Right cardiac atrium (tissue), 5 donors: ENCODE results near the gene FLT1. TPM values are rescaled to one million over a fixed set of nuclear protein-coding genes. Genes with fewer than 3 reads are reported as not detected.

ENCODE experiments used
- ATAC-seq, 2 donors: fragments of 200-7000 bp; cut with Tn5 transposase; one replicate each; pipeline versions ENCODE4 v1.8.0 to v1.9.1; 2020; ENCODE audit warnings: moderate library complexity in 2 of 2, mild to moderate bottlenecking in 1 of 2
- DNase-seq, 3 donors: peaks; one replicate each; pipeline ENCODE4 v3.0.0-alpha.2; 2020
- H3K27ac ChIP-seq: one replicate; pipeline ENCODE4 v1.5.1; 2013; ENCODE audit warnings: mild to moderate bottlenecking, low read length, control low read depth, moderate library complexity
- H3K27me3 ChIP-seq: one replicate; pipeline ENCODE4 v1.6.1; 2013; ENCODE audit not compliant: control insufficient read depth, insufficient read depth
- H3K4me1 ChIP-seq: one replicate; pipeline ENCODE4 v1.6.1; 2013; ENCODE audit warnings: low read length; ENCODE audit not compliant: control insufficient read depth, insufficient read depth
- H3K4me3 ChIP-seq: one replicate; pipeline ENCODE4 v1.5.1; 2013; ENCODE audit warnings: low read length, control low read depth
- H3K9me3 ChIP-seq: one replicate; pipeline ENCODE4 v1.6.1; 2013; ENCODE audit warnings: low read length; ENCODE audit not compliant: control insufficient read depth
- WGBS: extraction: QIAGEN DNeasy Blood & Tissue Kit; methylation state at CpG from one replicate; pipeline ENCODE4 v1.1.7; 2013; 5-methylcytosine and 5-hydroxymethylcytosine counted together
- intact Hi-C, 4 donors: fragments of 100-400 bp; cut with DNase I; formaldehyde crosslinking; loops; one replicate each; pipeline versions ENCODE4 v1.11.0 to v1.14.0; 2022 to 2023
- polyA plus RNA-seq: library from polyadenylated mRNA; stranded (reverse); fragments of 200-250 nt; gene quantifications from one replicate; pipeline ENCODE4 v1.2.3, GENCODE V29; 2013
- total RNA-seq, 4 donors: library from RNA; stranded (reverse); fragmentation: NEBNext Ultra II Directional; extraction: Animal tissue kit (Norgen Biotek cat#: 25700); gene quantifications; one replicate each; pipeline ENCODE4 v1.2.1, GENCODE V29; 2021
- donor health status: healthy with polysubstance abuse.
- donor health status: DM: no; HTN: yes; CAD: no.
- donor health status: DM: no; HTN: no; CAD: no.
- donor health status: DM: no; HTN: yes; CAD: no; lungs with severe emphysema.
- donor health status: DM: yes; HTN: yes; CAD: no.

The FLT1 gene
- total and polyA plus RNA-seq, 5 donors: 24.9 to 53.4 (median 37.5) TPM

GRCh38 chr13:28327373-28328270, 167.3 kb downstream of the FLT1 start:
- H3K9me3 ChIP-seq: no peaks in the 10 kb centered on the region
- intact Hi-C loops: loop anchor here in 2 of 4 donors (2.0 to 10.0 kb wide), 2 partner anchors 309 to 467 kb away; no protein-coding TSS in a partner anchor
- ATAC-seq: no peak
- no peak overlapping the region for H3K27ac ChIP-seq
- H3K4me1 ChIP-seq: no peaks in the 10 kb centered on the region
- WGBS: 95% methylated on average over 14 of the region's 14 CpGs
- H3K27me3 ChIP-seq: no peaks in the 10 kb centered on the region
- DNase-seq: no peak
- no peak overlapping the region for H3K4me3 ChIP-seq

- Histone ChIP-seq H3K9me3 (no peaks in the 10 kb centered on the region), H3K27me3 (no peaks in the 10 kb centered on the region), H3K27ac (no peak overlapping the region), H3K4me1 (no peaks in the 10 kb centered on the region), H3K4me3 (no peak overlapping the region)
- intact Hi-C loops: loop anchor here in 2 of 4 donors (2.0 to 10.0 kb wide), 2 partner anchors 311 to 469 kb away; no protein-coding TSS in a partner anchor
- DNase-seq: no peak
- 81% methylated on average over 2 of the region's 2 CpGs for WGBS
- no peak for ATAC-seq
Measured at GRCh38 chr13:28326056-28326455, 168.9 kb downstream of the FLT1 start.

DNA sequence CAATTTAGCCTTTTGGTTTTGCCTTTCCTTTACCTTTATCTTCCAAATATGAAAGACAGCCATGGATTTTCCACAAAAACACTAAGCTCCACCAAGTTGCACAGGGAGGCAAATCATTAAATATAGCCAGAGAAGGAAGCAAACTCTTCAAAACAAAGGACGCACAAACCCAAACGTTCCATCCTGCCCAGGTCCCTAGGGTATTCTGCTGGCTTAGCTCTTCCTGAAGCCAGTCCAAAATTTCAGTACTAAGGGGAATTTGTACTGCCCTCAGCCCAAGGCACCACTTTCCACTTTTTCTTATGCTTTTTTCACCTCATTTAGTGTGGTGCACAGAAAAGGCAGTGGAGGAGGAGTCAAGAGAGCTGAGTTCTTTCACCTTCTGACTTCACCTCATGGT, 169.9 kb downstream of the FLT1 start:
- DNase-seq: no peak
- Histone ChIP-seq H3K4me1 (no peaks in the 10 kb centered on the region), H3K27me3 (no peaks in the 10 kb centered on the region), H3K9me3 (no peaks in the 10 kb centered on the region), H3K4me3 (no peak overlapping the region), H3K27ac (no peak overlapping the region)
- intact Hi-C loops: loop anchor here in 3 of 4 donors (2.0 to 10.0 kb wide), 2 partner anchors 312 to 470 kb away; no protein-coding TSS in a partner anchor
- 38% methylated on average over 2 of the region's 2 CpGs for WGBS
- ATAC-seq: peak; percentile 12 to 58

GRCh38 chr13:28324181-28324789, 170.6 kb downstream of the FLT1 start:
- Histone ChIP-seq H3K27me3 (no peaks in the 10 kb centered on the region), H3K9me3 (no peaks in the 10 kb centered on the region), H3K4me3 (no peak overlapping the region), H3K27ac (peak overlapping the region; percentile 26), H3K4me1 (no peaks in the 10 kb centered on the region)
- intact Hi-C loops: loop anchor here (2.0 to 10.0 kb wide), 3 partner anchors 313 to 471 kb away; no protein-coding TSS in a partner anchor
- 29% methylated on average over 4 of the region's 4 CpGs for WGBS
- DNase-seq: peak in 2 of 3 donors; percentile 47 to 69
- ATAC-seq: peak; percentile 77 to 85

- Histone ChIP-seq H3K27me3 (no peaks in the 10 kb centered on the region), H3K4me3 (no peak overlapping the region), H3K9me3 (no peaks in the 10 kb centered on the region), H3K4me1 (no peaks in the 10 kb centered on the region), H3K27ac (no peak overlapping the region)
- WGBS: 59% methylated on average over 11 of the region's 11 CpGs
- no peak for ATAC-seq
- DNase-seq: no peak
- intact Hi-C loops: loop anchor here in 3 of 4 donors (5.0 to 10.0 kb wide), 2 partner anchors 315 to 472 kb away; no protein-coding TSS in a partner anchor
Measured at GRCh38 chr13:28322256-28322905, 172.5 kb downstream of the FLT1 start.

DNA sequence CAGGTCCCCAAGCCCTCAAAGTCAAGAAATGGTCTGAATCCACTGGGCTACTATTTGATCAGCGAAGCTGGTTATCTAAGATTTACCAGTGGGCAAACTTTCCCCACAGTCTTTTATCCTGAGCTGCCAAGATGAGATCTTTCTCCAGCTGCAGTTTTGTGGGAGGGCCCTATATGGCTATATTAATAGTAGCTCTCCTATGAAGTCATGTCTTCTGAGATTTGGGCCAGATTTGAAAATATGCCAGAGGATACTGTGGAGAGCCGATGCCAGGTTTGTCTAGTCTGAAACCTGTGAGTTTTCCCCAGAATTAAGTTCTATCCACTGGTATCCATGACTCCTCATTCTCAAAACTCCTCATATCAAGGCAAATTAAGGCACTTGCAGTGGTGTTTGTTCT, 173.2 kb downstream of the FLT1 start:
- intact Hi-C loops: loop anchor here in 3 of 4 donors (5.0 to 10.0 kb wide), 2 partner anchors 316 to 473 kb away; no protein-coding TSS in a partner anchor
- Histone ChIP-seq H3K9me3 (no peaks in the 10 kb centered on the region), H3K27me3 (no peaks in the 10 kb centered on the region), H3K4me3 (no peak overlapping the region), H3K4me1 (no peaks in the 10 kb centered on the region), H3K27ac (no peak overlapping the region)
- WGBS: 69% methylated on average over 2 of the region's 2 CpGs
- DNase-seq (no peak), ATAC-seq (no peak)

DNA sequence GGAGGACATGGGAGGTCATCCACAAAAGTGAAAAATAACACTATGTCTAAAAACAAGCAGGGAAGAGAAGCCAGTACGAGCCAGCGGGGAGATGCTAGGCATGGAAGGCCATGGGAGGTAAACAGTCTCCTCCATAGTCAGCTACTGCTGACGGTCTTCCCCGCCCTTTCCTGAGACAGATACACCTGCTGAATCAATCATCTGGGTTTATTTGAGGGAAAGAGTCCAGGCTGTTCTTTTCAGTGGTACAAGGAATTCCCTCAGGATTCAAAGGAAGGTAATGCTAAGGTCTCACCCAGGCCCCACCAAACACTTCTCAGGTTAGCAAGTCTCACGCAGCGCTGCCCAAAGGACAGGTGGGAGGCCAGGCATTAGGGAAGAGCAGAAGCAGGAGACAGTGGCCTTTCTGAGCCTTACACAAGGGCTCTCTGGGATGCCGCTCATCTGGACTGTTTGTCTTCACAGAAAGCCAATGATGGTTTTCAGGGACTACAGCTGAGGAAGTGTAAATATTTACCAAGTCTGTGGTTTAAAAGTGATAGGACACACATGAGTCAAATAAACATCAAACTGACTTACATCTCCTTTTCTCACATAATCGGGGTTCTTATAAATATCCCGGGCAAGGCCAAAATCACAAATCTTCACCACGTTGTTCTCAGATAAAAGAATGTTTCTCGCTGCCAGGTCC, 173.9 kb downstream of the FLT1 start:
- intact Hi-C loops: loop anchor here in 3 of 4 donors (5.0 to 10.0 kb wide), 2 partner anchors 316 to 474 kb away; no protein-coding TSS in a partner anchor
- Histone ChIP-seq H3K4me3 (no peak overlapping the region), H3K27me3 (no peaks in the 10 kb centered on the region), H3K4me1 (peaks cover 3% of the 10 kb centered on the region), H3K9me3 (no peaks in the 10 kb centered on the region), H3K27ac (no peak overlapping the region)
- DNase-seq: no peak
- WGBS: 77% methylated on average over 11 of the region's 11 CpGs
- ATAC-seq: no peak

- WGBS: 88% methylated on average over 6 of the region's 6 CpGs
- DNase-seq (no peak), ATAC-seq (no peak)
- H3K9me3 ChIP-seq: no peaks in the 10 kb centered on the region
- intact Hi-C loops: loop anchor here in 3 of 4 donors (5.0 to 10.0 kb wide), 2 partner anchors 317 to 475 kb away; no protein-coding TSS in a partner anchor
- no peak overlapping the region for H3K27ac ChIP-seq
- peaks cover 3% of the 10 kb centered on the region for H3K4me1 ChIP-seq
- no peaks in the 10 kb centered on the region for H3K27me3 ChIP-seq
- no peak overlapping the region for H3K4me3 ChIP-seq
Measured at GRCh38 chr13:28320209-28320608, 174.7 kb downstream of the FLT1 start.

DNA sequence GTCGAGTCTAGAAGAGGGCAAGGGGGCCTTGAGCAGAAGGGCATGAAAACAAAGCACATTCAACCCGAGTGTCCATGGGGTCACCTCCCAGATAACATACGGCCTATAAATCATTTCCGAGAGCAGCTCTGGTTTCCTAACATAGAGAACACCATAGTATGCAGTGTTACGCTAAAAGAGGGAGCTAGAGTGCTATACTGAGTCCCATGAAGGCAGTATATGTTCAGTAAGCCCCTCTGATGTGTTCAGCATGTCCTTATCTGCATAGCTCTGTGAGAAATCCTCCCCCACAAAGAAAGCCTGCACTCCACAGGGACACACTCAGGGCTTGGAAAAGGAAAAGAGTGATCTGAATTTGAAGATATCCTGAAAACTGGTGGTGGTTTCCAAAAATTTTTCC, 175.4 kb downstream of the FLT1 start:
- intact Hi-C loops: no loop called here

DNA sequence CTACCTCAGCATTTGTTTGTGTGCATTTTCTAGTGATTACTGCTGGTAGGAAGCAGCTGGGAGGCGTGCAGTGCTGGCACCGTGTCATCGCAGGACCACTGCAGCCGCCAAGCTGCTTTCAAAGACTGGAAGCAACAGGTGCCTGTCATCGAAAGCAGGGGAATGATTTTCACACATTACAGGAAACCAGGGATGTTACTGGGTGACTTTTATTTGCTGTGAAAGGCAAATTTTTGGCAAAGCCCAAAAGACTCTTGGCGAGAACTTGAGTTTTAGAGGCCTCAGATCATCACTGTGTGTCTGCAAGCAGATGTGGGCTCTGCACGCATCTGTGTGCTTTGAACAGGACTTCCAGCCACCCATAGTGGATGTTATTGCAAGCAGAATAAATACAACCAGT, 176.4 kb downstream of the FLT1 start:
- H3K27ac ChIP-seq: no peak overlapping the region
- ATAC-seq: no peak
- intact Hi-C loops: no loop called here
- no peak overlapping the region for H3K4me3 ChIP-seq
- no peaks in the 10 kb centered on the region for H3K27me3 ChIP-seq
- 58% methylated on average over 7 of the region's 7 CpGs for WGBS
- H3K4me1 ChIP-seq: peaks cover 3% of the 10 kb centered on the region
- no peak for DNase-seq
- H3K9me3 ChIP-seq: no peaks in the 10 kb centered on the region

More for the DNA sequence above, 175.4 kb downstream of the FLT1 start:
- WGBS: 69% methylated on average over 5 of the region's 5 CpGs
- ATAC-seq (no peak), DNase-seq (no peak)
- no peak overlapping the region for H3K4me3 ChIP-seq
- H3K9me3 ChIP-seq: no peaks in the 10 kb centered on the region
- H3K4me1 ChIP-seq: peaks cover 3% of the 10 kb centered on the region
- no peaks in the 10 kb centered on the region for H3K27me3 ChIP-seq
- H3K27ac ChIP-seq: no peak overlapping the region
